H54 (cell line): ENCODE measurements around the gene IL12A.

Source experiments
- DNase-seq: peaks from one replicate; pipeline ENCODE4 v3.0.0; 2011; ENCODE audit warnings: low spot score, mixed read lengths; ENCODE audit not compliant: insufficient read length
- FAIRE-seq: peaks from 3 replicates; lab custom pipeline; 2011; peaks lifted over from hg19 to GRCh38; lab: Jason Lieb, UNC
- POLR2A ChIP-seq: IDR thresholded peaks from 2 replicates; pipeline ENCODE4 v1.6.1; 2011; ENCODE audit warnings: low read depth, mild to moderate bottlenecking, low read length

IL12A gene

DNA sequence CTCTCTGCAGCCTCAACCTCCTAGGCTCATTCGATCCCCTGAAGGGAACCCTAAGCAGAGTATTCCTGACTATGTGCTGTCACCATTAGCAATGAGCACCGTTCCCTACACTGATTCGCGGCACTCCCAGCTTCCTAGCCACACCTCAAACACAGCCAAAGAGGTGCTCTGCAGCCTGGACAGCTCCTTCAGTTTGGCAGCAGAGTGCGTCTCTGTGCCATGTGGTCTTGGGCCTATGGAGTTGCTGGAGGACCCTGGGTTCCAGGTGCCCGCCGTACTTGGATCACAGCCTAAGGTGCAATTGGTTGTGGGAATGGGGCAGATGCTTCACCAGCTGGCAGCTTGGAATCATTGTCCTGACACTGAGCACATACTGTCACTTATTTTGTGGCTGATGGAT lies 17.3 kb upstream of the IL12A start:
- DNase-seq, result no peak
- TF ChIP-seq POLR2A, result no peak
- no peak for FAIRE-seq

DNA sequence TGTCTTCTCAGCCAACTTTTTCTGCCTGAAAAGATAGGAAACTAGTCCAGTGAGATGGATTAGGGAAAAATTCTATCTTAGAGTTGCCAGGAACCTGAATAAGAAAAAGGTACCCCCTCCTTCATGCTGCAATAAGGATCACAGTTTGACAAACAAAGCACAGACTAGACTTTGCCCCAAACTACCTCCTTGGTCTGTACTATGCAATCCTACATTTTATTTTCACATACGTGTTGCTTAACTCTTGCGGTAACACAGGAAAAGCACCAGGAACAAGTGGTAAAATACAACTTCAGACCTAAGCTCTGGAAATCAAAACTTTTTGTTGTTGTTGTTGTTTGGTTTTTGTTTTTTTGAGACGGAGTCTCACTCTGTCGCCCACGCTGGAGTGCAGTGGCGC lies 11.3 kb upstream of the IL12A start:
- FAIRE-seq (no peak), DNase-seq (no peak)
- TF ChIP-seq POLR2A, result no peak

DNA sequence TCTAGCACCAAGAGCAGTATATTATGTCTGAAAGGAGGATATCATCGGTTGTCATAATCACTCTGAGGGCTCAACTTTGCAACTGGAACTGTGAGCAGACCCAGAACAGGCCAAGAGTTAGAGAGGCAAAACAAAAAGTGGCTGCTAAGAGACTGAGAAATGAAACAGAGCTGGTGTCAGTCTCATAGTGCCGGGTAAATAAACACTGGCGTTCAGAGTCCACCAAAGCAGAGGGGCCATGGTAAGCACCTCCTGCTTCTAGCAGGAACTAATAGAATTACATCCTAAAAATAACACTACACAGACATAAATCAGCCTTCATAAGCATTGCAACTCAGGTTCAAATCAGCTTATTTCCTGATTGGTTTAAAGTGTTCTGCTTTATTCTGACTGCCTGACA lies 10.3 kb upstream of the IL12A start:
- no peak for TF ChIP-seq POLR2A
- DNase-seq, result no peak
- no peak for FAIRE-seq

DNA sequence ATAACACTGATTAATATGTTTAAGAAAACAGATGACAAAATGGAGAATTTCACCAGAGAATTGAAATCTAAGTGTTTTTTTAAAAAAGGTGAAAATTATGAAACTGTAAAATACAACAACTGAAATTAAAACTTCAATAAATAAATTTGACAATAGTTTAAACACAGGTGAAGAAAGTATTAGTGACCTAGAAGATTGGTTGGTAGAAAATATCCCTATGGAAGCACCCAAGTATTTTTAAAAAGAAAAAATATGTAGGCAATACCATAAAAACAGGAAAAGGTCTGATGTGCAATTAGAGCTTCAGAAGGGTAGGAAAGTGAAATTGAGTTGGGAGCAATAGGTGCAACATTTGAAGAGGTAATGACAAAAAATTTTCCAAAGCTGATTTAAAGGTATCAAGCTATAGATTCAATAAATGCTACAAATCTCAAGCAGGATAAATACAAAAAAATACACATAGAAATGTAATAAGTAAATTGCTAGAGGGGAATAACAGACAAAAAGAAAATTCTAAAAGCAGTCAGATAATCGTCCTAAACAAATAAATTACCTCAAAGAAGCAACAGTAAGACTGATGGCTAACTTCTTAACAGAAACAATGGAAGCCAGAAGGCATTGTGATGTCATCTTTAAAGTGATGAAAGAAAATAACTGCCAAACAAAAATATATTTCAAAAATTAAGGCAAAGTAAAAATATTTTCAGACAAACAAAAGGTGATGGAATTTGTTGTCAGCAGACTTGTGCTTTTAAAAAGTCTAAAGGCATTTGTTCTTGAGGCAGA lies 9.5 kb upstream of the IL12A start:
- DNase-seq (no peak), FAIRE-seq (no peak)
- no peak for TF ChIP-seq POLR2A

DNA sequence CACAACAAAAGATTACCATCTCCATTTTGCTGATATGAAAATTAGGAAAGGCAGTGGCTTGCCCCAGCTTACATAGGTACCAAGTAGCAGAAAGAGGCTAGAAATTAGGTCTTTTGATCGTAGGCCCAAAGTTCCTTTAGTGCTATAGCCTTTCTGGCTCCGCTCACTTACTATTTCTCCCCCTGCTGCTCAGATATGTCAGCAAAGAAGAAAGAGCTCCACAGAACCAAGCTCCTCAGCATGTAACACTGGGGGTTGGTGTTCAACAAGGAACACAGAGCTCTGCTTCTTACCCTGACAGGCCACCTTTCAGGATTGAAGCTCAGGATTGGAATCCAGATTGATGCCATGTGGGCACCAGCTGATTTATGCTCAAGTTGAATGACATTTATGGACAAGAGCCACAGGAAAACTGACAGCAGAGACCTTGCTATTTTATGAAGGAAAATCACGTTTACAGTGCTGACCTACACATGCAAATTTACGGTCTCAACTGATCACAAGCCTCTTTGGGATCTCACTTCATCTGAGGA lies 6.1 kb upstream of the IL12A start:
- TF ChIP-seq POLR2A, result no peak
- FAIRE-seq (peak; percentile 11), DNase-seq (no peak)

DNA sequence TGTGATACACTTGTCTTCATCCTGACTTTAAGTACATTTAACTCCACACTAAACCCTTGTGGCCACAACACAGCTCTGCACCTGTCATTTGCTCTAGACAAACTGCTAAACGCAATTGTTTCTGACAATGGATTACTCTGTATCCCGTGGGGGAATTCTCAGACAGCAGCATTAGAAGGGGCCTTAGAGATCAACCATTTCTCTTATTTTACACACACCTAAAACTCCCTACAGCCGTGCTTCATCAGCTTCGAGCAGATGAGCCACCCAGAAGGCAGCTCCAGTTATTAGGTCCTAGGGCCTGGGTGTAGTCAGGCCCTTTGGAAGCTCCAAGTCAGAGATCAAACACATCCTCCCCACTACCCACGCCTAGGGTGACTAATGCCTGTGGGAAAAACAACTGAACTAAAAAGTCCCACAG lies 1.3 kb upstream of the IL12A start:
- FAIRE-seq (peak; percentile 6), DNase-seq (no peak)
- no peak for TF ChIP-seq POLR2A

DNA sequence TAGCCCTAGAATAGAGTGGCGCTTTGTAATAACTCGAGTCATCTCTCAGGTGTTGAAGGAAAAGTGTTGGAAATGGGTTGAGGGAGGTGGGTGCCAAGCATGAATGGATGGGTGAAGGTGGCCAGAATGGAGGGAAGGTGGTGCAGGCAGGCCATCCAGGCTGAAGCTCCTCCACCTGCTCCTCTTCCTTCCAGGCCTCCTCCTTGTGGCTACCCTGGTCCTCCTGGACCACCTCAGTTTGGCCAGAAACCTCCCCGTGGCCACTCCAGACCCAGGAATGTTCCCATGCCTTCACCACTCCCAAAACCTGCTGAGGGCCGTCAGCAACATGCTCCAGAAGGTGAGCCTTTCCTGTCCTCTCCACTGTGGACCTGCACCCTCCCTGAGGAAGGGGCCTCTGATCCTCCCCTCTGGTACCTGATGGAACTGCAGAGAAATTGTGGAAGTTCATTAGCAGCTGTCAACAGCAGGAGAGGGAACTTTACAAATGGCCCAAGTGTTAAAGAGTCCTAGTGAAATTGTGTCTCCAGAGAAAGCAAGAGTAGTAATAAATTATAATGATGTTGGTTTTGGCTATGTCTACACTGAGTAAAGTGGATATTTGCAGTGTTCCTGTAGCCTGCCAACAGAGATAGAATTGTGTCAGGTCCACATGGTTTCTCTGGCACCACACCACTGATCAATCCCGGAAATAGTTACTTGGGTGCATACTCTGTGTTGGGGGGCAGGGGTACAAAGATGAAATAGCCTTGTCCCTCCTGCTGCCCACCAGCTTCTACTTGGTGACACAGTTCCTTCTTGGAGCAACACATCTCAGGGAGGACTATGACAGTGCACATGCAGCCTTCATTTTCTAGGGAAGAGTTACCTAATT lies 1.6 kb downstream of the IL12A start:
- TF ChIP-seq POLR2A, result no peak
- DNase-seq, result no peak
- no peak for FAIRE-seq

DNA sequence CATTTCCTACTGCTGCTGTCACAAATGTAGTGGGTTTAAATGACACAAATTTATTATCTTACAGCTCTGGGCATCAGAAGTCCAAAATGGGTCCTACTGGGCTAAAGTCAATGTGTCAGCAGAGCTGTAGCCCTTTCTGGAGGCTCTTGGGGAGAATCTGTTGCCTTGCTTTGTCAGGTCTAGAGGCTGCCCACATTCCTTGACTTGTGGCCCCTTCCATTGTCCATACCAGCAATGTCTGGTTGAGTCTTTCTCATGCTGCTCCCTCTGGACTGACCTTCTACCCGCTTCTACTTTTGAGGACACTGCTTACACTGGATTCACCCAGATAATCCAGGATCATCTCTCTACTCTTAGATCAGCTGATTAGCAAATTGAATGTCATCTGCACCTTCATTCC lies 3.0 kb downstream of the IL12A start:
- no peak for DNase-seq
- TF ChIP-seq POLR2A, result no peak
- no peak for FAIRE-seq

DNA sequence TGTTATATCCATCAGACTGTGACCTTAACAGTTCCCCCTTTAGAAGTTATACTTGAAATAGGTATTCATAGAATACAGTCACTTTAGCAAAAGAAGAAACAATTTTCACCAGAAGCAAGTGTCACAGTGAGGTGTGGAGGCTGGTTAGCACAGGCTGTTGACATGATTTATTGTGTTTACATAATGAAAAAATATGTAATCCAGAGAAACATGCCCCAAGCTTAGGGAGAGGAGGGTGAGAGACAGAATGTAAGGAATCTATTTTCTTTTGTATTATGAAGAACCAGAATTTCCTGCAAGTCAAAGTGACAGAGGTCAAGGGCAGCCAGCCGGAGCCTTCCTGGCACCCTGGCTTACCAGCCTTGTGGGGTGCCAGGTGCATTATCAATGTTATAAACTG lies 4.0 kb downstream of the IL12A start:
- DNase-seq (no peak), FAIRE-seq (no peak)
- no peak for TF ChIP-seq POLR2A

DNA sequence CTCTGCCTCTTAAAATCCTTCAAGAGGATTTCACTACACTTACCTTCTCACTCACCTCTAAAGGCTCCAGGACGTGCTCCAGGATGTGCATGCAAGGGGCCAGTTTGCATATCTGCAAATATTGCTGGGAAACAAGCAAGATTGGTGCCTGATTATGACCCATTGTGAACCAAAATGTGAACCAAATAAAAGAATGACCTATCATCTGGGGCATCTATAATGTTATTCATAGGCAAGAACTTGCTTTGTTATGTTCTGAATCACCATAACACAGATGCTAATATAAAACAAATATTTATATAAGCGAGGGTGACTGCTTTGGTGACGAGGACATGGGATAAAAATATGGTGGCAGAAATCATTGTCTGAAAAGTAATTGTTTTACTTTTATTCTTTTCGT lies 5.5 kb downstream of the IL12A start:
- DNase-seq, result no peak
- FAIRE-seq, result no peak

DNA sequence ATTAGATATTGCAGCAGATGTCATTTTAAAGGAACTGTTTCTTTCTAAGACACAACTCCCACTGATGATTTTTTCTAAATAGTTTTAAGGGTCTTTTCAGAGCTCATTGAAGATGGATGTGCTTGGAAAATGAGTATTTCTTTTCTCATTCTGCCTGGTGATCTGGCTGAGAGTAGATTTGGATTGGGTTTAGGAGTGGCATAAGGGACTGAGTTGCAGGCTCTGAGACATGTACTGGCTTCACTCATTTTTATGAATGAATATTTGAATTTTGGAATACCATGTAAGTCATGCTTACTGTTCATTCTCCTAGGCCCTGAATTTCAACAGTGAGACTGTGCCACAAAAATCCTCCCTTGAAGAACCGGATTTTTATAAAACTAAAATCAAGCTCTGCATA lies 6.5 kb downstream of the IL12A start:
- DNase-seq (no peak), FAIRE-seq (no peak)
- no peak for TF ChIP-seq POLR2A

More for the DNA sequence above, 5.5 kb downstream of the IL12A start:
- no peak for TF ChIP-seq POLR2A

DNA sequence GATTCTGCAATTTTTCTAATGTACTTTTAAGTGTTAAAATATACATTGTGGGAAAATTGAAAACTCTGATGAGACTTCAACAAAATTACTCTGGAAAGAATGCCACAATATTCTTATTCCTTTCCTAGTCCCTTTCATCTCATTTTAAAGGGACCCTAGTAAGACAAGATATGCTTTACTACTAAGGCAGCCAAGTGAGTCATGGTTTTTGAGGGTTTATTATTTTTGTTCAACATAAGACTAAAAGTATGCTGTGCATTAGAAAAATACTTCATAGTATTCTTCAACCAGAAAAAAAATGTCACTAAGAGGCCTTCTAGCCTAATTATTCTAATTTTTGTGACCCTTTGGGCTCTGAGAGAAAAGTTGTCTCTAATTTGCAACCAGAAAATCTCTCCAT lies 7.4 kb downstream of the IL12A start:
- no peak for FAIRE-seq
- no peak for DNase-seq
- no peak for TF ChIP-seq POLR2A

DNA sequence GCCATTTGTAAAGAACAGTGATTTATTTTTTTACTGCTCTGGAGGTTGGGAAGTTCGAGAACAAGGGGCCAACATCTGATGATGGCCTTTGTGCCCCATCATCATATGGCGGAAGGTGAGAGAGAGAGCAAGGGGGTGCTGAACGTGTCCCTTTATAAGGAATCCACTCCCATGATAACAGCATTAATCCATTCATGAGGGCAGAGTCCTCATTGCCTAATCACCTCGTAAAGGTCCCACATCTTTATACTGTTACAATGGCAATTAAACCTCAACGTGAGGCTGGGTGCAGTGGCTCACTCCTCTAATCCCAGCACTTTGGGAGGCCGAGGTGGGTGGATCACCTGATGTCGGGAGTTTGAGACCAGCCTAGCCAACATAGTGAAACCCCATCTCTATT lies 8.3 kb downstream of the IL12A start:
- DNase-seq, result no peak
- TF ChIP-seq POLR2A, result no peak
- no peak for FAIRE-seq

DNA sequence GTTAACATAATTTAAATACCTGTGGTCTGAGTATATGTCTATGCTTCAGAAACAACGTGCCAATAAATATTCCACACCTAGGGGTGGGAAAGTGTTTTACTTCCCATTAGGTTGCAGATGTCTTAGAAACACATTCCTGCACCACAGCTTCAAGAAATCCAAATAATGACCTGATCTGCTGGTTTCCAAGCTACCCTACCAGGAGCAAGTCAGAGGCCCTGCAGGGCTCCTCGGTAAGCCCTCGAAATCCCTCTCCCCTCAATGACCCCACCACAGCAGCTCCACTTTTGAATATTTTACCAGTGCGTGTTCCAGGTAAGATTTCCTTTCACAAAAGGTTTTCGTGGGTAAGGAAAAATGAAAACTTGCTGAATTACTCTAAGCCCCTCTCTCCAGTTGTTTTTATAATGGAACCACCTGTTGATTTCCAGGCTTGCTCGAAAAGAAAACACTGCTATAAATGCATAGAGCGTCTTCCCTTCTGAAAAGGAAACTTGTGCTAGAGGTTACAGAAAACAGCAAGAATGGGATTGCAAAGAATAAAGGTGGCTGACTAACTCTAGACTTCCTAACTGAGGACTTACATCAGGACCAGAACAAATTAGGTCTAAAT lies 12.6 kb downstream of the IL12A start:
- FAIRE-seq (no peak), DNase-seq (no peak)
- no peak for TF ChIP-seq POLR2A
